DOHH2 (cell line): ENCODE measurements around the gene VPS33B.
"Not testable (repeated sequence)": the region's sequence is repeated elsewhere in the genome, so short reads cannot be mapped to it uniquely, and the experiment has no call there.

Source experiments
- H3F3A ChIP-seq: fragments of 200-600 bp; sonication (generic), shearing (Covaris generic); 2 replicates; pipeline ENCODE4 v1.6.0; 2016; ENCODE audit warnings: antibody characterized with exemption, mild to moderate bottlenecking; ENCODE audit not compliant: control insufficient read depth, insufficient read depth
- H3K27ac ChIP-seq: fragments of 200-600 bp; sonication (generic); 2 replicates; pipeline ENCODE4 v1.5.1; 2014; ENCODE audit warnings: low read depth, mild to moderate bottlenecking, low read length, moderate library complexity
- H3K27me3 ChIP-seq: fragments of 200-600 bp; sonication (generic); 2 replicates; pipeline ENCODE4 v1.6.1; 2014; ENCODE audit warnings: mild to moderate bottlenecking, low read length, mixed read lengths; ENCODE audit not compliant: control insufficient read depth
- H3K36me3 ChIP-seq: fragments of 200-600 bp; sonication (generic); 2 replicates; pipeline ENCODE4 v1.6.1; 2014; ENCODE audit warnings: mild to moderate bottlenecking, low read length, moderate library complexity, mixed read lengths; ENCODE audit not compliant: control insufficient read depth
- H3K4me1 ChIP-seq: fragments of 200-600 bp; sonication (generic); 2 replicates; pipeline ENCODE4 v1.6.1; 2014; ENCODE audit warnings: mild to moderate bottlenecking, low read length, mixed read lengths; ENCODE audit not compliant: control insufficient read depth
- H3K4me2 ChIP-seq: fragments of 200-600 bp; sonication (generic); 2 replicates; pipeline ENCODE4 v1.6.0; 2014; ENCODE audit warnings: mild to moderate bottlenecking, low read length, moderate library complexity
- H3K4me3 ChIP-seq: fragments of 200-600 bp; sonication (generic); 2 replicates; pipeline ENCODE4 v1.5.1; 2014; ENCODE audit warnings: mild to moderate bottlenecking, low read length, mixed read lengths
- H3K79me2 ChIP-seq: fragments of 200-600 bp; sonication (generic); 2 replicates; pipeline ENCODE4 v1.6.1; 2014; ENCODE audit warnings: mild to moderate bottlenecking, low read length, mixed read lengths; ENCODE audit not compliant: control insufficient read depth
- H3K9me2 ChIP-seq: fragments of 200-600 bp; sonication (generic); replicated peaks from 2 replicates; pipeline ENCODE4 v1.6.1; 2014; ENCODE audit warnings: mild to moderate bottlenecking, low read length, mixed read lengths; ENCODE audit not compliant: control insufficient read depth
- H3K9me3 ChIP-seq: fragments of 200-600 bp; sonication (generic); 2 replicates; pipeline ENCODE4 v1.6.1; 2014; ENCODE audit warnings: antibody characterized with exemption, low read length, mixed read lengths; ENCODE audit not compliant: control insufficient read depth, insufficient read depth
- H4K20me1 ChIP-seq: fragments of 200-600 bp; sonication (generic); 2 replicates; pipeline ENCODE4 v1.6.0; 2014; ENCODE audit warnings: low read depth, mild to moderate bottlenecking, antibody characterized with exemption, low read length, moderate library complexity; ENCODE audit not compliant: control insufficient read depth, insufficient read depth
- CTCF ChIP-seq: fragments of 200-600 bp; sonication (generic); IDR thresholded peaks from one replicate; pipeline ENCODE4 v1.5.1; 2014; ENCODE audit warnings: antibody characterized with exemption, mild to moderate bottlenecking, low read depth, low read length; ENCODE audit not compliant: poor library complexity, severe bottlenecking
- EZH2phosphoT487 ChIP-seq: fragments of 200-600 bp; sonication (generic); IDR thresholded peaks from 2 replicates; pipeline ENCODE4 v1.6.1; 2017; ENCODE audit warnings: borderline replicate concordance, mild to moderate bottlenecking, antibody characterized with exemption, low read length, moderate library complexity, mixed read lengths

Gene VPS33B

GRCh38 chr15:91021516-91022074, 799 bp downstream of the VPS33B start:
- peak overlapping the region; percentile 90 for H3K4me2 ChIP-seq
- H3K9me3 ChIP-seq, result no peaks in the 10 kb centered on the region
- TF ChIP-seq EZH2phosphoT487, result no peak
- no peak for TF ChIP-seq CTCF
- 0 out of 2 replicates have a peak, but pooled peaks cover 4% of the 10 kb centered on the region for H3K36me3 ChIP-seq
- H4K20me1 ChIP-seq, result no peaks in the 10 kb centered on the region
- H3K4me1 ChIP-seq, result peaks cover 20% of the 10 kb centered on the region
- H3K79me2 ChIP-seq, result peaks cover 44% of the 10 kb centered on the region
- no peaks in the 10 kb centered on the region for H3K27me3 ChIP-seq
- H3K4me3 ChIP-seq, result peak overlapping the region; percentile 97
- H3K9me2 ChIP-seq, result no peaks in the 10 kb centered on the region
- no peaks in the 10 kb centered on the region for H3F3A ChIP-seq
- H3K27ac ChIP-seq, result no peak overlapping the region

GRCh38 chr15:91018158-91018557, 4.2 kb downstream of the VPS33B start:
- no peak overlapping the region for H3K4me2 ChIP-seq
- H4K20me1 ChIP-seq, result no peaks in the 10 kb centered on the region
- peaks cover 46% of the 10 kb centered on the region for H3K79me2 ChIP-seq
- no peak overlapping the region for H3K4me3 ChIP-seq
- H3K4me1 ChIP-seq, result peaks cover 19% of the 10 kb centered on the region
- no peaks in the 10 kb centered on the region for H3K27me3 ChIP-seq
- no peak overlapping the region for H3K27ac ChIP-seq
- TF ChIP-seq EZH2phosphoT487 (no peak), CTCF (no peak)
- H3K36me3 ChIP-seq, result peaks cover 20% of the 10 kb centered on the region
- no peaks in the 10 kb centered on the region for H3K9me2 ChIP-seq
- no peaks in the 10 kb centered on the region for H3F3A ChIP-seq
- H3K9me3 ChIP-seq, result no peaks in the 10 kb centered on the region

- Histone ChIP-seq H4K20me1 (no peaks in the 10 kb centered on the region), H3K79me2 (peaks cover 46% of the 10 kb centered on the region), H3K36me3 (peaks cover 24% of the 10 kb centered on the region), H3K4me2 (no peak overlapping the region), H3K9me3 (no peaks in the 10 kb centered on the region), H3F3A (no peaks in the 10 kb centered on the region), H3K27ac (no peak overlapping the region), H3K4me1 (peaks cover 15% of the 10 kb centered on the region), H3K4me3 (no peak overlapping the region), H3K9me2 (no peaks in the 10 kb centered on the region), H3K27me3 (no peaks in the 10 kb centered on the region)
- no peak for TF ChIP-seq CTCF
- no peak for TF ChIP-seq EZH2phosphoT487
These were observed 4.7 kb downstream of the VPS33B start for GRCh38 chr15:91017716-91018115.

GRCh38 chr15:91013701-91014100, 8.7 kb downstream of the VPS33B start:
- H4K20me1 ChIP-seq, H3K9me2 ChIP-seq, H3K4me1 ChIP-seq, H3K4me2 ChIP-seq, H3F3A ChIP-seq, H3K27me3 ChIP-seq, H3K9me3 ChIP-seq, H3K4me3 ChIP-seq, H3K27ac ChIP-seq: not testable (repeated sequence)
- Histone ChIP-seq H3K79me2 (peaks cover 14% of the 10 kb centered on the region), H3K36me3 (peaks cover 33% of the 10 kb centered on the region)
